LoVo (cell line): Measurements from ENCODE around the gene ITPRIP.

Experiments
- DNase-seq: peaks from one replicate; pipeline ENCODE4 v3.0.0-alpha.2; 2016; ENCODE audit warnings: low spot score

ITPRIP gene

DNA sequence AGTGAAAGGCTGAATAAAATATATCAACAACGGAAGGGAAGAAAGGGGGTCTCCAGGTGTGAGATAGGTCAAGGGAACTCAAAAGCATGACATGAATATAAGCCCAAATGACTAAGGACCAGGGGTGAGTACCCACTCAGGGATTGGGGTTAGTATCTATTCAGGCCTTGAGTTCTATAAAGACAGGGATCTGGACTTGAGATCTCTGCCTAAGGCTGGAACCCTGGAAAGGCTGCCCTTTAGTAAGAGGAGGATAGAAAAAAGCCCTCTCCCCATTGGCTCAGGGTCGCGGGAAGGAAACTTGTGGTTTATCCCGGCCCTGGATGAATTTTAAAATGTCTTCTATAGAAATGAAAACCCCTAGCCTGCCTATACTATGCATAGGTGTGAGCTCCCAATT is 2.4 kb upstream of the ITPRIP start:
- no peak for DNase-seq

DNA sequence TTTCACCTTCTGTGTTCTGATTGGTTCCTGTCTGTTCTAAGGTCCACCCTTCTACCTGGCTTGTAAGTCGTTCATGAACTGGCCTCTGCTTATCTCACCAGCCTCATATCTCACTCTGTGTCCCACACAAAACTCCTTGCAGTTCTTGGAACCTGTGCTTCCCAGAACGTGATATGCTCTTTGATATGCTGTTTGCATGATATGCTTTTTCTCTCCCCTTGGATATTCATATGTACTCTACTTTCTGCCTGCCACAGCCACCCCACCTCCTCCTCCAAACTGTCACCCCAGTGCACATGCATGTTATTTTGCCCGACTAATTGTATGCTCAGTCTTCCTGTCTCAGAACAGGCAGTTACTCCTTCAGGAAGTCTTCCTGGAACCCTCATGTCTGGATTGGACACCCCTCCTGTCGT is 1.9 kb upstream of the ITPRIP start:
- DNase-seq: no peak

DNA sequence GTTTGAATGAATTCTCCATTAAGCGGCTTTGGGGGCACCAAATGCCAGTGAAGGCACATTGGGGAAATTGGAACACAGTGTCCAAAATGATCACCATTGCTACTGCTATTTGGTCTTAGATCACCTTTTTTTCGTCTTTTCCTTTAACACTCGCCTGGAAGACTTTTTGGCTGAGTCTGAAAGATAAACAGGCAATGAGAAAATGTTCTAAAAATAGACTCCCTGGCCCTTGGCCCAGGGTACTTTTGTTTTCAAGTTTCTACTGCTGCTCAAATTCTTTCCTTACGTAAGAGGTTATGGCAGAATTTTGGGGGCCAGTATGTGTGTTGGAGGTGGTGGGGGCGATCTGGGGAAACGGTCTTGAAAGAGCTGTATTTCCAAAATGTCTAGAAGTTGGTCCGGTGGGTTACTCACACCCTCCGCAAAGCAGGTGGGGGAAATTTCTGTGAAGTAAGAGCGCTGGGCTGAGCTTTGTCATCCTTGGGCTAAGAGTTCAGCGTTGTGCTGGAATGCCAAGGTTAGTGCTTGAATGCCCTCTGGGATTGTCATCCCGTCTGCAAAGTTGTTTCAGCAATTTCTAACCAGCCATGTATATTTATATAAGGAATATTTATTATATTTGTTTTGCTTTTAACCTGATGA is 1.3 kb upstream of the ITPRIP start:
- DNase-seq: no peak

DNA sequence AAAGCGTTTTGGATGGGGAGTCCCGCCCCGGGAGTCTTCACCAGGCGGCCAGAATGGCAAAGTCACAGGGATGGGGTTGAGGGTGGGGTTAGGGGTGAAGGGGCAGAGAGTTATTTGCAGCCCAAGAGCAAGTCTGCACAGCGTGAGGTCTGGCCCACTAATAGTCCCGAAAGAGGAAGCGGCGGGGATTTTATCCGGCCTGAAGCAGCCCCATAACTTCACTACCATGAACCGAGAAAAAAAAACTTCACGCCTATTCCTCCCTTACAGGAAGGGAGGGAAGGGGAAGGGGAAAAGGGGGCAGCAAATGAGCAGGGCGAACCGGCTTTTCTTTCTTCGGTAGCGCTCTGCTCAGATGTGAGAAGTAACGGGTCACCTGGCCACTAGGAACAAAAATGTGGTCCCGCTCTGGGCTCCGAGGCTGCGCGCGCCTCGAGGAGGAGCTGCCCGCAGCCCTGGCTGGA is 712 bp downstream of the ITPRIP start:
- DNase-seq: no peak

DNA sequence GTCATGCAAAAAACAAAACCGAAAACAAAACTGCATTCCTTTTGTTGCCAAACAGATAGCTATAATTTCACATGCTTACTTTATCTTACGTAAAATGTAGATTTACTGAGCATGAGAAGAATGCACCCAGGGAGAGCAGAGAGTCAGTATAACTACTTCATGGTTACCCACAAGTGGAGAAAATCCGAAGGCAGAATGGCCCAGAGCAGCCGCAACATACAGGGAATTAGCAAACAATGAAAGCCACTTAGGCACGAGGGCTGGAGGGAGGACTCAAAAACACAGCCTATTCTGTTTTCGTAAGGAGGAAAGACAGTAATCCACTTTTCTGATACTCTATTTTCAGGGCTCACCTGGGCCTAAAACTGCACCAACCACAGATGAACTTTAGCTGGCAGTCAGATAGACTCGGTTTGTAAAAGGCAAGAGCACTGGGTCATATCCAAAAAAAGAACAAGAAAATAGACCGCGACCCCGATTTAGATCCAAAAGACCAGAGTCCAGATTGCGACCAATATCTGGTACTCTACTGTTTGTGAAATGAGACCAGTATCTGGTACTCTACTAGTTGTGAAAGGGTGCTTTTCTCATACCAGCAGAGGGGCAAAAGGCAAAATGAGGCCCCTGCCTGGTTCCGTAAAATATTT is 1.3 kb downstream of the ITPRIP start:
- DNase-seq: no peak

DNA sequence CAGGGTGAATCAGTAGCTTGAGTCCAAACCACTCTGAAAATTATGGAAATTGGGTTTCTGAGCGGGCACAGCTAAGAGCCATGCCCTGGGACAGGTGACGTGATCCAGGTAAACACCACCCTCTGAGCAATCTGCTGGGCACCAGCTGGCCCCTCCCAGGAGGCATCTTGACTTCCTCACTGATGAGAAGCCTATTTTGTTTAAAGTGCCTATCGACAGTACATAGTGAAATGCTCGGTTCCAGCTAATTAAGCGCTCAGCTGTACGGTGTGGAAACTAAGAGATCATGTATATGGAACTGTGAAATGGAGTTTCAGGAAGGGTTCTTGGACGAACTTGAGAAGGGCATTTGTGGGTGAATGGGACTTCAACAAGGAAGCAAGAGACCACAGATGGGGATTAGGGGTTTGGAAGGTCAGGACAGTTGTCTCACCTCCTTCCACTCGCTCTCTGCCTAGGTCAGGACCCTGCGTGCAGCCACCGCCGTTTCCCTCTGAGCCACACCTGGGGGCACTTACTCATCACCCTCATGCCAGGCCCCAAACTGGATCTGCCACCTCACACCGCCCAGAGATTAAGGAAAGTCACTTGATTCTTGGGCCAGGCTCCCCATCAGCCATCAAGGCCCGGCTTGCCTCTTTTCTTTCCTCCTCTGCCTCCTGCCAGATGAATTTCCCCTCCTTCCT is 3.2 kb downstream of the ITPRIP start:
- no peak for DNase-seq

DNA sequence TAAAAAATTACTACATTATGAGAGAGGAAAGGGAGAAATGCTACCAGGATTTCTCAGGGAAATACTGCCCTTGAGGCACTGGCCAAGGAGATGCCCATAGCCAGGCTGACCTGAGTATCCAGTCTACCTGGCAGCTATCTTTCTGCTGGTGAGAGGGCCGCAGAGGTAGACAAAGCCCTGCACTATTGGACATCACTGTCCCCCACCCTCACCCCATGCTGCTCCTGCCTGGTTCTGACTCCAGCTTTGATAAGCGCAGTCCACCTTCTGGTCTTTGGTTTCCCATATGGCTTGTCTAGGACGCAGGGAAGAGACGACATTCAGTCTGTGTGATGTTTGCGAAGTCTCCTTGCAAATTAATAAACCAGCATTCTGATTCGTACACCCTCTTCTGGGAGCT is 3.7 kb downstream of the ITPRIP start:
- no peak for DNase-seq

GRCh38 chr10:104333728-104334373 is 4.4 kb downstream of the ITPRIP start:
- DNase-seq: no peak

- no peak for DNase-seq
Observed at GRCh38 chr10:104333032-104333727, 5.1 kb downstream of the ITPRIP start.

DNA sequence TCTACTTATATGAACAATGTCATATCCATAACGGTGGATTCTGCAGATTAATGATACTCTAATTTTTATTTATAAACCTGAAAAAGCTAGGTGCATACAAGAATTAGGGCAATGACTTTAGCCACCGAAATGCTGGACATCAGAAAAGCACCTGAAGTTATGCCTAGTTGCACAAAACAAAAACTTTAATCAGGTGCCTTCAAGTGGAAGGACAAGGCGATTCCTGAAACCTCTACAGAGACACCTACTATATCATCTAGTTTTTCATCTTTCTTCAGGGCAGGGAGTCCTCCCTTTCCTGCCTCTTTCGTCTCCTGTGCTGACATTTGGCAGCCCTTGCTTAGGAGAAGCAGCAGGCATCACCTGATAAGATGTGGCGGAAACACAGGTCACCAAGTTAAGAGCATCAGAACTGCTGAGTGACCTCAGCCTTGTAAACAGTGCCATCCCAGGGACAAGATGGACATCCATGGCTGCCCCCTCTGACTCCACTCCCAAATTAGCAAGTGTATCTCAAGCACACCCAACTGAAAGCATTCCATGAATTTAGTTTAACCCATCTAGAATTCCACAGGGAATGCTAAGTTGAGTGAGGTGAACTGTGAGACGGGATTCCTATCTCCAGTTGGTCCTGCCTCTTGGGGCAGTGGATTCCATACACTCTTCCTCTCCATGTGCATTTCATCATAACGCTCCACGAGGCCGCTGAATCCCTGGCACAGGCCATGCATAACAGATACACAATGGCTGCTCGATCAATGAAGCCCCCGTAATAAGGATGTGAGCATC is 5.8 kb downstream of the ITPRIP start:
- DNase-seq: no peak

DNA sequence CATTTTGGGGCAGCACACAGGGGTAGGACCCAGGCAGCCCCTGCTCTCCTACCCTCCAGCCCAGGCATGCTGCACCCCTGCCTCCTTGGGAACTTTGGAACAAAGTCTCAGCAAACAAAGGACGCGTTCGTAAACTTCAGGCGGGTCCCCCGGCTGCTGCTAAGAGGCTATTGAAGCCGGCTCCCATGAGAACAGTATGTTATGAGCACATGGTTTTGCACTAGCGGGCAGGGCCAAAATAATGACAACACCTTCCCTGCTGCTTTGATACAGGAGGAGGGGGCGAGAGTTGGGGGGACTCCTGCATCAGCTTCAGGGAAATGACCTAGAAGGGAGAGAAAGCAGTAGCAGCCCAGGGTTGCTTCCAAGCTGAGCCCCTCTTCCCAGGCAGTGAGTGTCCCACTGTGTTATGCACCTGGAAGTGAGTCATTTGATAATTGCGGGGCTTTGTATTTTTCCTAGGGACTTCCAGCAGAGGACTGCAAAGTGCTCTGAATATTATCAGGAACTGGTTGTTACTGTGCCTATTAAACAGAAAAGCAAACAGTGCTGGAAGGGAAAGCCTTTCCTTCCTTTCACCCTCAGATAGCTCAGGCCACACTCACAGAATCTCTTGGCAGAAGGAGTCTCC is 6.9 kb downstream of the ITPRIP start:
- peak; percentile 53 for DNase-seq

- DNase-seq: no peak
Observed at GRCh38 chr10:104330168-104331110, 7.8 kb downstream of the ITPRIP start.

GRCh38 chr10:104329735-104330134 is 8.5 kb downstream of the ITPRIP start:
- DNase-seq: no peak

DNA sequence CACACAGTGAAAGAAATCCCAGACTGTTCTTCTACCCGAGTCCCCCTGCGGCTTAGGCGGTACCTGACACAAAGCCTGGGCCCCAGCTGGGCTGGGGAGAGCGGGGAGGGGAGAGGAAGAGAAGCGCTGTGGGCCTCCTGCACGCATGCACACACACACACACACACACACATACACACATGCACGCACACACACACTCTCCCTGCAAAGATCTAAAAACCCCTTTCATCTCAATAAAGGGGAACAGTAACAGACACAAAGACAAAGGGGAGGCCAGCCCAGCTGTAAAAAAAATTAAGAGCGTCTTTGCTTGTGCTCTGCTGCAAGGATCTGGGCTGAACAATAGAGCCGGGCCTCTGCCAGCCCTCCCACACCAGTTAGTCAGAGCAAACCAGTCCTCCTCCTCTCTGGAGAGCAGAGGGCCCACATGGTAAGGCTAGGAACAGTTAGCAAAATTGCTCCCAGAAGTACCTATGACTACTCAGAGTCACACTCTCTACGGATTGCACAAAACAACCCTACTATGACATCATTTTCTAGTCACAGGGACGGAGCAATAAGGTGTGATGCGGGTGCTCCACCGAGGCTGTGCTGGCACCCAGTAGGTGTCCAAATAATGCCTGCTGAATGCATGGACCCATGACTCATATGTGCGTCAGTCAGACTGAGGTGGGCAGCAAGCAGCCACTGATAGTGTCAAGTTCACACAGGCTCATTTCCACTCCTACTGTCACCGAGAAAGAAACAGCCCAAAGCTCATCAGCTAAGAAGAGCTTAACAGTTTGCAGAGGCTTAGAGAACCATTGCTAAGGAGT is 9.2 kb downstream of the ITPRIP start:
- DNase-seq: peak; percentile 11

GRCh38 chr10:104328646-104328895 is 9.7 kb downstream of the ITPRIP start:
- DNase-seq: no peak

DNA sequence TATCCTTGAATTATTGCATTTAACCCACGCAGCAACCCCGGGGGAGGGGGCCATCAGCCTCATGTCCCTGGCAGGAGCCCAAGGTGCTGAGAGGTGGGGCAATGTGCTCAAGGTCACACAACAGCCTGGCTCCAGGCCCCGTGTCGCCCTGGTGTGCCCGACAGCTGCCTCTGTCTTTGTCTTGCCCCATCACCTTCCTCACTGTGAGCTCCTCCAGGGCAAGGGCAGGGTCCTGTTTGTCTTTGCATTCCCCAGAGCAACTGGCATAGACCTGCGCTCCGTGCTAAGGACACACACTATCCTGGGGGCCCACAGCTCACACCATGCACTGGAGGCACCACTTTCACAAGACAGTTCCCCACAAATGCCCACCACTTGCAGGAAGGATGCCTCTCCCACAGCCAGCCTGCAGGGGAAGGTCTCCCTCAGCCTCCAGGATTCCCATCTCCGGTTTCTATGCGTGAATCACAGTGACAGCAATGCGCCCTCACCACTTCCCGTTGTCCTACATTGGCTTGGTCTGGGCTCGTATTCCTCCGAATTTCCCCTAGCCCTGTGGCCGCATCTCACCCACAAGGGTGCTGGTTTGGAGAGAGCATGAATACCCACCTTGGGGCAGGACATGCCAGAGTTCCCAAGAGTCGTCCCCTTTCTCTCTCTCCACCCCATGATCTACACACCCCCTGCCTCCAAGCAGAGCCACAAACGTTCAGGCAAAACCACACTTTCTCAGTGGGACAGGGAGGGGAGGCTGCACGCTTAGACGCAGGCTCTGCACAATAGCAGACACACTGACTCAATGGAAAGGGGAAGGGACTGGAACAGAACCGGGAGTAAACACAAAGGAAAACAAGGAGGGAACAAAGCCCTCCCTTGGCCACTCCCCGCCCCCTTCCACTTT is 10.3 kb downstream of the ITPRIP start:
- DNase-seq: no peak

DNA sequence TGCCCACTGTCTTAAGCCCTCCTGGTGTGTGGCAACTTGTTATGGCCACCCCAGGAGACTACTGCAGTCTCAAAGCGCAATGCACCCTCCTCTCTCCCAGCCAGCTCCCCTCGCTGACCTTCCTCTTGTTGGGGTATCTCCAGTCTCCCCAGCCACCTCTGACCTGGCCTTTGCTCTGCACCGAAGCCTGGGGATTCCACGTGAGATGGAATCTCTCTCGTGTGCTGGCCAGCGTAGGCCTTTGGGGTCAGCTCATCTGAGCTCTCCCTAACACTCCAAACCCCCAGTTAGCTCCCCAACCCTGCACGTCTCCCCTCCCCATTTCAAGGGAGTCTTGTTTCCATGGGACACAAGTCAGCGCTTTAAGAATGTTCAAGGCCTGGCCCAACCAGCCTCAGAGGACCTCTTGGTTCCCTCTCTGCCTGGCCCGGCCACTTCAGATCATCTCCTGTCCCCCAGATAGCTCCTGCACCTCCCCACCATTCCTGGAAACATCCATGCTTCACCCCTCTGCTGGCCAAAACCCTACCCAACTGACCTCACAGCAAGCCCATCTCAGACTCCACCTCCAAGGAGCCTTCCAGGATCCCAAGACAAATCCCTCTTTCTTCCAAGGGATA is 11.2 kb downstream of the ITPRIP start:
- no peak for DNase-seq
